Smooth muscle cell (in vitro differentiated cells): ENCODE results near the gene KPTN. TPM values are rescaled to one million over a fixed set of nuclear protein-coding genes. Genes with fewer than 3 reads are reported as not detected.

Source experiments
- DNase-seq: peaks from one replicate; lab custom pipeline; 2025; ENCODE audit not compliant: unreplicated experiment; lab: John Stamatoyannopoulos, UW
- H2AFZ ChIP-seq: fragments of 200-600 bp; sonication (generic); 2 replicates; pipeline ENCODE4 v1.6.0; 2016; ENCODE audit warnings: antibody characterized with exemption, low read depth, mild to moderate bottlenecking
- H3F3A ChIP-seq: fragments of 200-600 bp; sonication (generic); 2 replicates; pipeline ENCODE4 v1.6.0; 2017; ENCODE audit warnings: antibody characterized with exemption, low read depth
- H3K27ac ChIP-seq: fragments of 200-600 bp; sonication (generic); 2 replicates; pipeline ENCODE4 v1.5.1; 2016; ENCODE audit warnings: low read depth, mild to moderate bottlenecking
- H3K27me3 ChIP-seq: fragments of 200-600 bp; sonication (generic); 2 replicates; pipeline ENCODE4 v1.6.1; 2016; ENCODE audit warnings: low read depth, mild to moderate bottlenecking
- H3K36me3 ChIP-seq: fragments of 200-600 bp; sonication (generic); 2 replicates; pipeline ENCODE4 v1.5.1; 2016; ENCODE audit warnings: low read depth
- H3K4me1 ChIP-seq: fragments of 200-600 bp; sonication (generic); 2 replicates; pipeline ENCODE4 v1.5.1; 2016; ENCODE audit warnings: low read depth
- H3K4me2 ChIP-seq: fragments of 200-600 bp; sonication (generic); 2 replicates; pipeline ENCODE4 v1.6.0; 2016; ENCODE audit warnings: mild to moderate bottlenecking
- H3K4me3 ChIP-seq: fragments of 200-600 bp; sonication (generic); 2 replicates; pipeline ENCODE4 v1.5.1; 2016; ENCODE audit warnings: mild to moderate bottlenecking
- H3K79me2 ChIP-seq: fragments of 200-600 bp; sonication (generic); 2 replicates; pipeline ENCODE4 v1.6.0; 2016; ENCODE audit warnings: low read depth, mild to moderate bottlenecking
- H3K9ac ChIP-seq: fragments of 200-600 bp; sonication (generic); 2 replicates; pipeline ENCODE4 v1.6.0; 2016; ENCODE audit warnings: low read depth
- H3K9me3 ChIP-seq: fragments of 200-600 bp; sonication (generic); replicated peaks from 2 replicates; pipeline ENCODE4 v1.5.1; 2016; ENCODE audit warnings: low read depth
- H4K20me1 ChIP-seq: fragments of 200-600 bp; sonication (generic); 2 replicates; pipeline ENCODE4 v1.6.0; 2016; ENCODE audit warnings: low read depth
- WGBS: methylation state at CpG from one replicate; pipeline ENCODE4 v1.1.7; 2016; ENCODE audit warnings: low lambda C conversion rate; 5-methylcytosine and 5-hydroxymethylcytosine counted together
- polyA plus RNA-seq: library from polyadenylated mRNA; unstranded; fragments of >200 nt; fragmentation: Nextera tagmentation; extraction: Ambion mirVana; gene quantifications from 2 replicates; pipeline ENCODE4 v1.2.1, GENCODE V29; 2016
- total RNA-seq: library from RNA; depleted of rRNA; stranded (reverse); fragments of >200 nt; gene quantifications from 2 replicates; pipeline ENCODE4 v1.2.3, GENCODE V29; 2014
- TF ChIP-seq, protein P1 (sequence below): fragments of 200-600 bp; sonication (generic); IDR thresholded peaks from 2 replicates; pipeline ENCODE4 v1.5.1; 2017; ENCODE audit warnings: borderline replicate concordance, mild to moderate bottlenecking, antibody characterized with exemption; ENCODE audit not compliant: insufficient read depth, poor library complexity, severe bottlenecking

KPTN gene
- total and polyA plus RNA-seq, 2 experiments from 2014 or later = 10.6 to 12.2 TPM

- DNase-seq = no peak
- Histone ChIP-seq H3K36me3 (no peaks in the 10 kb centered on the region), H3K79me2 (no peaks in the 10 kb centered on the region), H2AFZ (no peak overlapping the region), H3K4me3 (no peak overlapping the region), H3F3A (no peaks in the 10 kb centered on the region), H3K4me2 (no peak overlapping the region), H3K27ac (no peak overlapping the region), H3K4me1 (no peaks in the 10 kb centered on the region), H3K9ac (no peak overlapping the region), H3K27me3 (peaks cover 37% of the 10 kb centered on the region), H4K20me1 (no peaks in the 10 kb centered on the region), H3K9me3 (peaks cover 5% of the 10 kb centered on the region)
- TF ChIP-seq, protein P1, sequence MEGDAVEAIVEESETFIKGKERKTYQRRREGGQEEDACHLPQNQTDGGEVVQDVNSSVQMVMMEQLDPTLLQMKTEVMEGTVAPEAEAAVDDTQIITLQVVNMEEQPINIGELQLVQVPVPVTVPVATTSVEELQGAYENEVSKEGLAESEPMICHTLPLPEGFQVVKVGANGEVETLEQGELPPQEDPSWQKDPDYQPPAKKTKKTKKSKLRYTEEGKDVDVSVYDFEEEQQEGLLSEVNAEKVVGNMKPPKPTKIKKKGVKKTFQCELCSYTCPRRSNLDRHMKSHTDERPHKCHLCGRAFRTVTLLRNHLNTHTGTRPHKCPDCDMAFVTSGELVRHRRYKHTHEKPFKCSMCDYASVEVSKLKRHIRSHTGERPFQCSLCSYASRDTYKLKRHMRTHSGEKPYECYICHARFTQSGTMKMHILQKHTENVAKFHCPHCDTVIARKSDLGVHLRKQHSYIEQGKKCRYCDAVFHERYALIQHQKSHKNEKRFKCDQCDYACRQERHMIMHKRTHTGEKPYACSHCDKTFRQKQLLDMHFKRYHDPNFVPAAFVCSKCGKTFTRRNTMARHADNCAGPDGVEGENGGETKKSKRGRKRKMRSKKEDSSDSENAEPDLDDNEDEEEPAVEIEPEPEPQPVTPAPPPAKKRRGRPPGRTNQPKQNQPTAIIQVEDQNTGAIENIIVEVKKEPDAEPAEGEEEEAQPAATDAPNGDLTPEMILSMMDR = no peak
- 67% methylated on average over 5 of the region's 5 CpGs for WGBS
These were observed 25.3 kb downstream of the KPTN start for GRCh38 chr19:47458672-47459071.

DNA sequence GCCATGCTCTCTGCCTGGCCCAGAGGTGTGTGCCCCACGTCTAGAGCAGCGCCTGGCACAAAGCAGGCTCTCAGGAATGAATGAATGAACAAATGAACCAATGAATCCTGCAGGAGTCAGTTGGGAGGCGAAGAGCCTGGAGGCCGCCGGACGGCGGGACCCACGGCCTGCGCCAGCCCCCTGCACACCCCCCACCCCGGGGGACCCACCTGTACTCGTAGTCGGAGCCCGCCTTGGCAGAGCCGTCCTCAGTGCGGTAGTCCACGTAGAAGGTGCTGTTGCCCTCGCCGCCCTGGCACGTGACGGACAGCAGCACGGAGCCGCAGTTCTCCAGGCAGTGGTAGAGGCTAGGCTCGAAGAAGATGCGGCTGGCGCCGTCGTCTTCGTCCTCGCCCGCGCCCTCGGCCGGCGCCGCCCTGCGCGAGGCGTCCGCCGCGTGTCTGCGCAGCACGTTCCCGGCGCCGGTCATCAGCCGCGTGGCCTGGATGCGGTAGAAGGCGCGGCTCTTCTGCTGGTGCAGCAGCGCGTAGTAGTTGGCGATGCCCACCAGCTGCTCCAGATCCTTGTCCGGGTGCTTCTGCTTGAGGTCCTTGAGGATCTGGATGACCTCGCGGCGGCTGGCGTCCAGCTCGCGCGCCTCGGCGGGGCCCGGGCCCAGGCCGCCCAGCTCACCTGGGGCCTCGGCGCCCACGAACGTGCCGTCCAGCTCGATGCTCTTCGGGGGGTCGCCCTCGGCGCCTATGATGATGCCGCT, 27.1 kb downstream of the KPTN start:
- Histone ChIP-seq H3K36me3 (no peaks in the 10 kb centered on the region), H3K4me1 (no peaks in the 10 kb centered on the region), H3F3A (no peaks in the 10 kb centered on the region), H3K4me2 (no peak overlapping the region), H3K9me3 (peaks cover 5% of the 10 kb centered on the region), H4K20me1 (no peaks in the 10 kb centered on the region), H3K9ac (no peak overlapping the region), H3K27me3 (peaks cover 37% of the 10 kb centered on the region), H3K4me3 (no peak overlapping the region), H3K79me2 (no peaks in the 10 kb centered on the region), H3K27ac (no peak overlapping the region), H2AFZ (no peak overlapping the region)
- WGBS = 82% methylated on average over 52 of the region's 77 CpGs
- TF ChIP-seq, protein P1 = no peak
- DNase-seq = no peak

DNA sequence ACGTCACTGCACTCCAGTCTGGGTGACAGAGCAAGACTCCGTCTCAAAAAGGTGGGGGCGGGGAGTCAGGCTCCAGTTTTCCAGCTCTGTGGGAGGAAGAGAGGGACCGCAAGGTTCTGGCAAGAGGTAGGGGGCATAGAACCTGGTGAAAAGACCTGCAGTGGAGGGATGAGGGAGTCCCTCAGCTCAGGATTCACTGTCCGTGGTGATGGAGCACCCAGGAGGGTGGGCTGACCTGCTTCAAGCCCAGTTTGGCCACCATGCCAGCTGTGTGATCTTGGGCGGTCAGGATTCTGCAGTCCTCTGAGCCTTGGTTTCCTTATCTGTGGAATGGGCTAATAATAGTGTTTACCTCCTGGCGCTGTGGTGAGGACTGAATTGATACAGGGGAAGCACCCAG, 33.5 kb downstream of the KPTN start:
- no peak overlapping the region for H3K4me2 ChIP-seq
- no peak overlapping the region for H3K27ac ChIP-seq
- H3K79me2 ChIP-seq = no peaks in the 10 kb centered on the region
- no peaks in the 10 kb centered on the region for H4K20me1 ChIP-seq
- no peak overlapping the region for H3K9ac ChIP-seq
- WGBS = 71% methylated on average over 7 of the region's 7 CpGs
- H2AFZ ChIP-seq = no peak overlapping the region
- H3K9me3 ChIP-seq = no peaks in the 10 kb centered on the region
- no peaks in the 10 kb centered on the region for H3K4me1 ChIP-seq
- H3K27me3 ChIP-seq = peaks cover 56% of the 10 kb centered on the region
- DNase-seq = no peak
- TF ChIP-seq, protein P1 = no peak
- H3F3A ChIP-seq = no peaks in the 10 kb centered on the region
- H3K36me3 ChIP-seq = no peaks in the 10 kb centered on the region
- H3K4me3 ChIP-seq = no peak overlapping the region

DNA sequence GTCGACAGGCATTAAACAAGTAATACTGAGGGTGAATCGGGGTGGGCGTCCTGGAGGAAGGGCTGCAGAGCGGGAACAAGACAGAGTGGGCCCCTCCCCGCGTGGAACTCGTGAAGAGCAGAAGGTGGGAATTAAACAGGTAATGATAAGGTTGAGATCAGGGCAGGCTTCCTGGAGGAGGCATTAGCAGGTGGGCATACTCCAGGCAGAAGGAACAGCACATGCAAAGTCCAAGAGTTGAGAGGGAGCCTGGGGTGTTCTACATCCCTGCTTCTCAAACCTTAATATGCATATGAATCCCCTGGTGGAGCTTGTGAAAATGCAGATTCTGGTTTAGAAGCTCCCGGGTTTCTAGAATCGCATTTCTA, 35.7 kb downstream of the KPTN start:
- Histone ChIP-seq H3F3A (no peaks in the 10 kb centered on the region), H3K79me2 (no peaks in the 10 kb centered on the region), H3K9ac (no peak overlapping the region), H3K36me3 (no peaks in the 10 kb centered on the region), H3K9me3 (no peaks in the 10 kb centered on the region), H3K4me1 (no peaks in the 10 kb centered on the region), H3K27me3 (peaks cover 76% of the 10 kb centered on the region), H3K27ac (no peak overlapping the region), H2AFZ (no peak overlapping the region), H4K20me1 (no peaks in the 10 kb centered on the region), H3K4me2 (no peak overlapping the region), H3K4me3 (no peak overlapping the region)
- DNase-seq = no peak
- TF ChIP-seq, protein P1 = no peak
- 33% methylated on average over 9 of the region's 9 CpGs for WGBS
